Activated naive CD8-positive, alpha-beta T cell treated with anti-CD3 and anti-CD28 coated beads for 36 hours (primary cell): ENCODE data around the gene ABCB4. TPM values are rescaled to one million over a fixed set of nuclear protein-coding genes. Genes with fewer than 3 reads are reported as not detected.

ENCODE experiments used
- DNase-seq: peaks from one replicate; pipeline ENCODE4 v3.0.0; 2021
- H3K27ac Mint-ChIP-seq: one replicate; pipeline ENCODE4 v1.8.0; 2022; ENCODE audit warnings: mild to moderate bottlenecking, moderate library complexity, mixed read lengths
- H3K27me3 Mint-ChIP-seq: one replicate; pipeline ENCODE4 v1.8.0; 2022; ENCODE audit warnings: mild to moderate bottlenecking, mixed read lengths
- H3K36me3 Mint-ChIP-seq: one replicate; pipeline ENCODE4 v1.8.0; 2021; ENCODE audit warnings: mild to moderate bottlenecking, mixed read lengths
- H3K4me1 Mint-ChIP-seq: one replicate; pipeline ENCODE4 v1.8.0; 2021; ENCODE audit warnings: mixed read lengths
- H3K4me3 Mint-ChIP-seq: one replicate; pipeline ENCODE4 v1.8.0; 2022; ENCODE audit warnings: mild to moderate bottlenecking, moderate library complexity, mixed read lengths
- H3K9me3 Mint-ChIP-seq: one replicate; pipeline ENCODE4 v1.8.0; 2022; ENCODE audit warnings: mixed read lengths
- total RNA-seq, 2 experiments: library from RNA; stranded (reverse); gene quantifications; one replicate each; pipeline ENCODE4 v1.2.3, GENCODE V29; 2021

Gene ABCB4
- total RNA-seq = under 1 TPM; 0.38 to 0.43 TPM

DNA sequence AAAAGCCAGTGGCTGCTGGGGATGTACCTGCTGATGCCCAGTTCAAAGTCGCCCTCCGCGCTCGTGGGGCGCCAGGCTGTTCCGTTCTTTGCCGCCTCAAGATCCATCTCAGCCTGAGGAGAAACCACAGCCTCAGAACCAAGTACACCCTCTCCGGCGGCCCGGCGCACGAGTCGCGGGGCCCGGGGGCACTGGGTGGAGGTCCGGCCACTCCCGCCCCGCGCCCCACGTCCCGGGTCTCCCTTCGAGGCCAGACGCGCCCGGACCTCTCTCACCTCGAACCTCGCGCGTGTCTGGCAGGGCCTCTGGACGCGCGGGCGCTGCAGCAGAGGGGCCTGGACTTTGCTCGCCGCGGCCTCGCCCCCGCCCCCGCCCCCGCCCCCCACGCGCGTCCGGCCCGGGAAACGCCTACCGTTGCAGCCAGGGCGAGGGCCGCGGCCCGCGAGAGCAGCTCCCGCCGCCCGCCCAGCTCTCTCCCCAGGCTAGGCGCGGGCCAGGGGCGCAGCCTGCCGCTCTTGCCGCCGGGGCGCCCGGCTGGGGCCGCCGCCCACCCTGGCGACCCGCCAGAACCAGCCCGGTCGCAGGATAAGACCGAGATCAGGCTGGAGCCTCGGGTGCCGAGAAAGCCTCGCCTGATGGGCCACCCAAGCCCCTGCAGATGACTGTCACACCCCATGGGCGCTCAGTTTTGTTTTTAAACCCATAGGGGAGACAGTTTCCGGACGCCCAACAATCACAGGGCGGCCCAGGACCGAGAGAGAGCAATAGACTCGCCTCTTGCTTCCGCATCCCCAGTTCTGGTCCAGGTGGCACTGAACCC lies at the start of gene ABCB4:
Gene ABCB4 (minus strand): TSS at position 322 of the 820 bp plus-strand sequence. CDS start 215 bp downstream, at position 107.
- Mint-ChIP-seq H3K27me3 (peaks cover 47% of the 10 kb centered on the region), H3K4me3 (peak within 1 kb of the TSS; percentile 53), H3K36me3 (no peaks in the 10 kb centered on the region), H3K4me1 (peaks cover 11% of the 10 kb centered on the region), H3K9me3 (no peaks in the 10 kb centered on the region), H3K27ac (peak within 1 kb of the TSS; percentile 62)
- peak; percentile 8 for DNase-seq

DNA sequence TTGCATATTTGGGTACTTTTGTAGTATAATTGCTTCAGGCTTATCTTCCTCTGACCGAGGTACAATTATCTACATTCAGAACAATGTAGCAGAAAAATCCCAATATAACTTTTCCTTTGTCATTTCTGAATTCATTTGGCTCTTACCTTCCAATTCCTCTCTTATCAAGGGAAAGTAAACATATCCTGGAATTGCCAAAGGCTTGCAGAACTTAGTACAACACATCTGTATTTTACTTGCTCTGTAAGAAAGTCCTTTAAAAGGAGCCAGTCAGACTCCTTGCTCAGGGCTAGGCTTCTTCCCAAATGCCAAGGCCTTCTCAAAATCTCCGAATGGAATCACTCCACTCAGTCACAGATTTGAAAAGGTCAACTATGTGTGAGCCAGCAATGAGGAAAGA lies 43.3 kb upstream of the ABCB4 start:
- Mint-ChIP-seq H3K27ac (no peak overlapping the region), H3K27me3 (no peaks in the 10 kb centered on the region), H3K4me3 (no peak overlapping the region), H3K36me3 (peaks cover 8% of the 10 kb centered on the region), H3K4me1 (no peaks in the 10 kb centered on the region), H3K9me3 (no peaks in the 10 kb centered on the region)
- DNase-seq = no peak

DNA sequence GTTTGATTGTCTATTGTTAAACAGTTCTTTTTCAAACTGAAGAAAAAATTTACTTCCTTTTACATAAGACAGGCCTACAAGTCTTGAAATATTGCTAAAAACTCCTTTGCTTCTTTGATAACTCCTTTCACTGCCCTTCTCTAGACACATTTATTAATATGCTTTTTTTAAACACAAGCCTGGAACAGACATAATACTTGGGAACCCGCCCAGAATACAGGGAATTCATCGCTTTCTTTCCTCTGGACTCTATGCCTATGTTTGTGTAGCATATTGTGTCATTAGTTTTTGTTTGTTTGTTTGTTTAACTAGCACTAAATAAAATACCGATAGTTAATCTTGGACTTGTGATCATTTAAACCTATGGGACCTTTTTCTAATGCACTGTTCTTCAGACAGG lies 42.4 kb upstream of the ABCB4 start:
- peaks cover 8% of the 10 kb centered on the region for H3K36me3 Mint-ChIP-seq
- no peaks in the 10 kb centered on the region for H3K27me3 Mint-ChIP-seq
- H3K4me3 Mint-ChIP-seq = no peak overlapping the region
- no peak overlapping the region for H3K27ac Mint-ChIP-seq
- no peaks in the 10 kb centered on the region for H3K4me1 Mint-ChIP-seq
- H3K9me3 Mint-ChIP-seq = no peaks in the 10 kb centered on the region
- DNase-seq = no peak

DNA sequence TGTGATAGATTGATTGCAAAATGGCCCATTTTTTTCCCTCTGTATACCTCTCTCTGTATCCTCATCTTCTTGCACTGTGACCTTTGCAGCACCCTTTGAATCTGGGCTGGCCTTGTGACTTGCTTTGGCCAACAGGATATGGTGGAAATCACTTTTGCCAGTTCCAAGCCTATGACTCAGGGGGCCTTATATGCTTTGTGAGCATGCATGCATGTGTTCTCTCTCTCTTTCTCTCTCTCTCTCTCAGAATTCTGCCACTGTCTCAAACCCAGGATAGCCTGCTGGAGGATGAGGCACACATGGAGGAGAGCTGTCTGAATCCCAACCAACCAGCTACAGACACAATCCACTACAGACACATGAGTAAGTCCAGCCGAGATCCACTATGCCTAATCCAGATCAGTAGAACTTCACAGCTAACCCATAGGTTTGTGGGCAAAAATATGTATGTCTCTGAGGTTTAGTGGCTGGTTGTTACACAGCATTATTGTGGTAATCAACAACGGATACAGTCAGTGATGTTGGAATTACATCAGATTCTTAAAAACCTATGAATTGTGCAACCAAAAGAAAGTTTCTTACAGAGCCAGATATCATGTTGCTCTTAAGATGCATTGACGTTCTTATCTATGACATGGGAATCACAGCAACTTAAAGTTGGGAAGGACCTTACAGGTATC lies 41.8 kb upstream of the ABCB4 start:
- H3K27me3 Mint-ChIP-seq = no peaks in the 10 kb centered on the region
- H3K9me3 Mint-ChIP-seq = no peaks in the 10 kb centered on the region
- no peak overlapping the region for H3K4me3 Mint-ChIP-seq
- no peaks in the 10 kb centered on the region for H3K4me1 Mint-ChIP-seq
- H3K27ac Mint-ChIP-seq = no peak overlapping the region
- DNase-seq = no peak
- H3K36me3 Mint-ChIP-seq = peaks cover 8% of the 10 kb centered on the region

DNA sequence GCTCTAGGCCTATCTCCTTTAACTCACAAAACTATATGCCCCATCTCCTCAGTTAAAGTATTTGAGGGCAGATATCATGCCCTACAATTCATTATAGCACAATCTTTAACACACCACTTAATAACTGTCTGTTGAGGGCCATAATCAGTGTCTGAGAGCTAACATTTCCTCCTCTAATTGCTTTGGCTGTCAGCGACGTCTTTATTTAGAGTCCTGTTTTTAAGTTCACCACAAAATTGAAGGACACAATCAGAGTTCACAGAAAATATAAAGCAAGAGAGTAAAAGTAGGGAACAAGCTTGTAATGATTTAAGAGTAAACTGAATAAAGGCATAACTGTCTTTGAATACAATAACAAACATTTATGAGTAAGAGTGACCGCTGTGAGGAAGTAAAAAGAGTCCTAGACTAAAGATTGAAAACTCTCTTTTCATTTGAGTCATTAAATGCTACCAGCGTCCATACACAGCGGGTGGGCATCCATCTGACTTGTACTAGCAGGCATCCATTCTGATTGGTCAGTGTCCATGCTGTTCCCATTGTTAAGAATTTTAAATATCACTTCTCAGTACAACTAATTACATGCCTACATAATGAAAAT lies 38.4 kb upstream of the ABCB4 start:
- Mint-ChIP-seq H3K4me3 (no peak overlapping the region), H3K9me3 (no peaks in the 10 kb centered on the region), H3K27ac (no peak overlapping the region), H3K36me3 (peaks cover 4% of the 10 kb centered on the region), H3K27me3 (no peaks in the 10 kb centered on the region), H3K4me1 (peaks cover 2% of the 10 kb centered on the region)
- no peak for DNase-seq

DNA sequence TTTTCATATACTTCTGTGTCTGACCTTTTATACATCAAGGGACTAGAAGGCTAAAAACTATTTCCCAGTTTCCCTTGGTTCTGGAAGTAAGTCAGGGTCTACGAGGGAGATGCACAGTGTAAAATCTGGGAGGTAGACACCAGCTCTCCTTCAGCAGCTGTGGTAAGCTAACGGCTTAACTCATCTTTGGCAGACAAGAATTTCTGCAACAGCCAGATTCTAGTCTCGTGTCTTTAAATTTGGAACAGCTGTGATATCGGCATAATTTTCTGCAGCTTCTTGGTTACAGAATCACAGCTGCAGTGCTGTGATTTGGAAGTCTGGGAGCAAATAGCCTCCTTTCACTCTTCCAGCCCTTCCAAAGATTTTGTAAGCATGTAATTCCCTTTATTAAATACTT lies 37.4 kb upstream of the ABCB4 start:
- peaks cover 4% of the 10 kb centered on the region for H3K36me3 Mint-ChIP-seq
- H3K27ac Mint-ChIP-seq = no peak overlapping the region
- no peak for DNase-seq
- H3K4me1 Mint-ChIP-seq = peaks cover 2% of the 10 kb centered on the region
- H3K4me3 Mint-ChIP-seq = no peak overlapping the region
- no peaks in the 10 kb centered on the region for H3K27me3 Mint-ChIP-seq
- H3K9me3 Mint-ChIP-seq = no peaks in the 10 kb centered on the region

DNA sequence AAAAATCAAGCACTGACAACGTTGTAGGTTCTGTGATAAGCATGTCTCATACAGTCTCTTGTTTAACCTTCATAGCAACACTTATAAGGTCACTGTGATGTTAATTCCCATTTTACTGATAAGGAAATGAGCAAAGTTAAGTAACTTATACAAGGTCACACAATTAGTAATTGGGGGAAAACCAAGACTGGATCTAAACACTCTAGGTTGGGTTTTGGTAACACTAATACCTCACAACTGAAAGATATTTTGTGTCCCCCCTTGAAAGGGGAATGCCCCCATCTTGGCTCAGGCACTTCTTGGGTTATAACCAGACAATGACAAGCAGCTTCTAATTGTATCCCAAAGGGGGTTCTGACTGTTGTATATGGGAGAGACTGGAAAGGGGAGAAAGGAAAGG lies 36.0 kb upstream of the ABCB4 start:
- peak overlapping the region; percentile 5 for H3K27ac Mint-ChIP-seq
- peaks cover 6% of the 10 kb centered on the region for H3K36me3 Mint-ChIP-seq
- H3K4me3 Mint-ChIP-seq = no peak overlapping the region
- H3K27me3 Mint-ChIP-seq = no peaks in the 10 kb centered on the region
- H3K4me1 Mint-ChIP-seq = peaks cover 2% of the 10 kb centered on the region
- H3K9me3 Mint-ChIP-seq = no peaks in the 10 kb centered on the region
- no peak for DNase-seq

DNA sequence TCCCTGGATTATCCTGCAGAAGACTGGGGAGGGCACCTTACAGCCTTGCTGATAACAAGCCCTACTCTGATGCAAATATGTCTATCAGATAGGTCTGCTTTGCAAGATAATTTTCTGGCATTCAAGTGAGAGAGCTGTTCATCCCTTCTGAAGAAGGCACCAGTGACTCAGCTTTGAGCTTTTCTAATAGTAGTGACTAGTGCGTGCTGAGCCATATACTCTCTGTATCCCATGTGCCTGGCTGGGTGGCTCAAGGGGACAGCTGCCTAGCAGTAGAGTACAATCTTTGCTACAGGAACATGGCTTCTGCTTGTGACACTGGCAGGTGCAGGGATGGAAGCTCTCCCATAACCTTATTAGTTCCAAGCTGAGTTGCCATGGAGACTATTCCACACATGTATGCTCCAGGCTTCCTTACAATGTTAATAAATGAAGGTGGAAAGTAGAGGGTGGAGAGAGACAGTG lies 35.0 kb upstream of the ABCB4 start:
- Mint-ChIP-seq H3K9me3 (no peaks in the 10 kb centered on the region), H3K4me1 (peaks cover 2% of the 10 kb centered on the region), H3K4me3 (no peak overlapping the region), H3K36me3 (peaks cover 6% of the 10 kb centered on the region), H3K27me3 (no peaks in the 10 kb centered on the region), H3K27ac (no peak overlapping the region)
- DNase-seq = no peak

DNA sequence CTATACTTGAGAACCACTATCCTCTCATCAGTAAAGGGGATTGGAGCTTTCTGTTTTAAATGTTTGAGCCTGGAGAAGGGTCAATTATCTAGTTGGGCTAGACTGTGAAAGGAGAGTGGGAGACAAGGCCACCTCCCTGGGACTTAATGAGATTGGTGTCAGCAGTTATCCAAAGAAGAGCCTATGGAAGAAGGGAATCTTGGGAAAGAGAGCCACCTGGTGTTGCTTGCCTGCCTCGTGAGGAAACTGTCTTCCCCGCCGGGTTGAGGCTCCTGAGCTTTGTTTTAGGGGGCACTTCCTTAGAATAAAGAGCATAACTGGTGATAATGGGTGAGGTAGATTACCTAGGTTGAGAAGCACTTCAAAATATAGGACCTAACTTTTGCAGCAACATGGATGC lies 32.0 kb upstream of the ABCB4 start:
- DNase-seq = no peak
- H3K36me3 Mint-ChIP-seq = peaks cover 2% of the 10 kb centered on the region
- H3K27ac Mint-ChIP-seq = no peak overlapping the region
- H3K4me3 Mint-ChIP-seq = no peak overlapping the region
- H3K4me1 Mint-ChIP-seq = peaks cover 2% of the 10 kb centered on the region
- H3K9me3 Mint-ChIP-seq = no peaks in the 10 kb centered on the region
- no peaks in the 10 kb centered on the region for H3K27me3 Mint-ChIP-seq

DNA sequence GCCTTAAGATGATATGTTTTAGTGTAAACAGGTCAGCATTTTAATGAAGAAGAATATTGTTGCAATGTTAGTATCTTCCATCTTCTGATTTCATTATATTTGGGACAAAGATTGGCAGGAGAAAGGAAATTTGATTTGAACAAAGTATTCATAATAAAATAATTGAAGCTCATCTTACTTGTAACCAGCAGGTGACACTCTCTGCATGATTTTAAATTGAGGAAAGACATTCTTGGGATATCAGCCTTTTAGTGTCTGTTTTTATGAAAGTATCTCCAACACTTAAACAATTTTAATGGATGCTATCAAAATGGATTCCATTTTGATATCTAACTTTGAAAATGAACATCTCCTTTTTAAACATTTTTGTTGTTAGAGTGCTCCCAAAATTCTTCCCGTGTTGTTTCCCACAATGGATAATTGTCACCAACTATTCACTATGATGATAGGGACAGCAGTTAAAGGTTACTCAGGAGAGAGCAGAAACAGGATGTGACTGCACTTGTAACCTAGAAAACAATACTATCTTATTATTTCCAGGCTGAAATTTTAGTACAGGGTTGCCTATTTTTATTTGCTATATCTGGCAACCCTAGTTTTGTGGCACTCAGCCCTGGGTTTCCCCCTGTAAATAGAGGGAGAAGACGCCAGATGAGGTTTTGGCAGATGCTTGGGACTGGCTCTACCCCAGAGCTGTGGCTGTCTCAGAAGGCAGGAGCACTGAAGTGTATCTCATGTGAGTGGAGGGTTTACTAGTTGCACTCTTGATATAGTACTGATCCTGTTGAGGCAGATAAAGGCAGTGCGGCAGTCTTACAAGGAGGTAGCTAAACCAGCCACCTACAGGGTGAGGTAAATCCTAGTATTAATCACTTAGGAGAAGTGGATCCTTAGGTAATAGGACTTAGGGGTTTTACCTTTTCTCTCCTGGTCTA lies 31.0 kb upstream of the ABCB4 start:
- H3K27ac Mint-ChIP-seq = peak overlapping the region; percentile 43
- H3K4me1 Mint-ChIP-seq = peaks cover 2% of the 10 kb centered on the region
- H3K36me3 Mint-ChIP-seq = peaks cover 2% of the 10 kb centered on the region
- no peak overlapping the region for H3K4me3 Mint-ChIP-seq
- H3K9me3 Mint-ChIP-seq = no peaks in the 10 kb centered on the region
- H3K27me3 Mint-ChIP-seq = no peaks in the 10 kb centered on the region
- no peak for DNase-seq

DNA sequence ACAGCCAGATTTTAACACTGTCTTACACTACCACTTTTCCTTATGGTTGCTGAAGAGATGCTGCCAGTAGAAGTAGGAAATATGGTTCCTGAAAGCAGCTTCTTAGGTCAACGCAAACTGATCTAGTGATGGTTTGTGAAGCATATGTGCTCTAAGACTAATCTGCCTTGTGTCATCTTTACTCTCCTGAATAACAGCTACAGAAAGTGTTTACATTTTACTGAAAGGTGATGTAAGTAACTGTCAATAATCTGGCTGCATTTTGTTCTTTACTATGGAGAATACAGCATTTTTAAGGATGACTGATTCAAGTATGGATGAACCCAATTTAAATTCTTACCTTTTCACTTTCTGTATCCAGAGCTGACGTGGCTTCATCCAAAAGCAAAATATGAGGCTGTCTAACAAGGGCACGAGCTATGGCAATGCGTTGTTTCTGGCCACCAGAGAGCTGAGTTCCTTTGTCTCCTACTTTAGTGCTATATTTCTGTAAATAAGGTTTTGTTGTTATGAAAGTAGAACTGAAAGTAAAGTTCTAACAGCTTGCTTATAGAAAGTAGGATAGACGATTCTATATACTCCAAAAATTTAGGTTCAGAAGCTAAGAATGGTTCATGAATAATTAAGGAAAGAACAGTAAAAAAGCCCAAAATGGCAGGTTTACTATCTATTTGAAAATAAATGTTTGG lies 30.2 kb upstream of the ABCB4 start:
- H3K27me3 Mint-ChIP-seq = no peaks in the 10 kb centered on the region
- H3K27ac Mint-ChIP-seq = no peak overlapping the region
- no peak overlapping the region for H3K4me3 Mint-ChIP-seq
- H3K9me3 Mint-ChIP-seq = no peaks in the 10 kb centered on the region
- peaks cover 2% of the 10 kb centered on the region for H3K36me3 Mint-ChIP-seq
- peaks cover 2% of the 10 kb centered on the region for H3K4me1 Mint-ChIP-seq
- no peak for DNase-seq

DNA sequence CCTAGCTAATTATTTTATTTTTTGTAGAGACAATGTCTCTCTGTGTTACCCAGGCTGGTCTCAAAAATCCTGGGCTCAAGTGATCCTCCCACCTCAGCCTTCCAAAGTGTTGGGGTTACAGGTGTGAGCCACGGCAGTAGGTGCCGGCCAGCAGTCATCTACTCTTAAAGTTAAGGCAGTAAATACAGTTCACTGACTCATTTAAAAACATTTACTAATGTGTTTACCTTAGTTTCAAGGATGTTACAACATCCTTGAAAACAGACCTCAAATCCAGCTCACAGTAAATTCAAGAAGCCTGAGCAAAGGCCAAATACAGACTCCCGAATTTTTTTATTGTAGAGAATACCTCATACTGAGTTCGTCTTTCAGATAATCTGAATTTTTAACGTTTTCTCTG lies 29.6 kb upstream of the ABCB4 start:
- Mint-ChIP-seq H3K9me3 (no peaks in the 10 kb centered on the region), H3K36me3 (peaks cover 2% of the 10 kb centered on the region), H3K4me3 (no peak overlapping the region), H3K27me3 (no peaks in the 10 kb centered on the region), H3K27ac (no peak overlapping the region), H3K4me1 (no peaks in the 10 kb centered on the region)
- DNase-seq = no peak

DNA sequence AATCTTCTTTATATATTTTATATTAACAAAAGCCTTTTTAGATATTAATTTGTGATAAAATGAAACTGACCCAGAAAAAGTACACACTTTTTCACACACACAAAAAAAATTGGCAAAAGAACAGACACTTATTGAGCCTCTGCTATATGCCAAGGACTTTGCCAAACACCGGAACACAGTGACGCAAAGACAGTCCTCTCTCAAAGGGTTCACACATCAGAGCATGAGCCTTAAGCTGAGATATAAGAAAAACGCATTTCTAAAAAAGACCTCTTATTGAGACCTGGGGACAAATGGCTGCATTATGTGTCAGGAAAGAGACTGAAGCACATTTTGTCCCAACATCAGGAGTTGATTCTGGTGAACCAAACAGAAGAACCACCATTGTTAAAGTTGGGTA lies 24.0 kb upstream of the ABCB4 start:
- no peak overlapping the region for H3K27ac Mint-ChIP-seq
- DNase-seq = no peak
- H3K4me3 Mint-ChIP-seq = no peak overlapping the region
- H3K27me3 Mint-ChIP-seq = no peaks in the 10 kb centered on the region
- H3K36me3 Mint-ChIP-seq = no peaks in the 10 kb centered on the region
- H3K4me1 Mint-ChIP-seq = no peaks in the 10 kb centered on the region
- H3K9me3 Mint-ChIP-seq = no peaks in the 10 kb centered on the region

DNA sequence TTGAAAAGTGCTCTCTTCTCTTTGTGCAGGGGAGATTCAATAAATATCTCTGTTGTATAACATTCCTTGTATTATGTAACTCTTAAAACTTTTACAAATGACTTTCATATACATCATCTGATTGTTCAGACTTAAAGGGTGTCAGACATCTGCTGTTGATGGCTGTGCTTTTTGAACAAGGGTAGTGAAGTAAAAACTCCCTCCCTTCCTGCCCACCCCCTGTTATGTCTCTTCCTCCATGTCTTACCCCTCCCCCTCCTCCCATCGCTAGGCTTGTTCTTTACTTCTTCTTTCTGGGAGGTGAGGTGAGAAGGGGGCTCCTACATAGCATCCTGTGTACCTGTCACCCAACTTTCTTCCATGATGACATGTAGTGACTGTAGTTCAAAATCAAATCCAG lies 23.4 kb upstream of the ABCB4 start:
- H3K27ac Mint-ChIP-seq = no peak overlapping the region
- no peaks in the 10 kb centered on the region for H3K9me3 Mint-ChIP-seq
- no peaks in the 10 kb centered on the region for H3K36me3 Mint-ChIP-seq
- no peak for DNase-seq
- no peaks in the 10 kb centered on the region for H3K27me3 Mint-ChIP-seq
- no peaks in the 10 kb centered on the region for H3K4me1 Mint-ChIP-seq
- no peak overlapping the region for H3K4me3 Mint-ChIP-seq
